ENCODE results near the gene HIPK1.
"Not testable (repeated sequence)": the region's sequence is repeated elsewhere in the genome, so short reads cannot be mapped to it uniquely, and the experiment has no call there.

HIPK1 gene

GRCh38 chr1:113983826-113984225 lies 54.7 kb downstream of the HIPK1 start:
- no peak for DNase-seq

- peak; percentile 61 for DNase-seq
Observed at GRCh38 chr1:113984710-113985109, 55.6 kb downstream of the HIPK1 start.

GRCh38 chr1:113986802-113987201 lies 57.7 kb downstream of the HIPK1 start:
- DNase-seq: no peak

GRCh38 chr1:113987259-113987658 lies 58.1 kb downstream of the HIPK1 start:
- DNase-seq: no peak

GRCh38 chr1:113990530-113990929 lies 61.4 kb downstream of the HIPK1 start:
- DNase-seq: no peak

- no peak for DNase-seq
Observed at GRCh38 chr1:113990961-113991360, 61.8 kb downstream of the HIPK1 start.

GRCh38 chr1:113991467-113991997 lies 62.4 kb downstream of the HIPK1 start:
- DNase-seq: no peak

GRCh38 chr1:113993072-113993471 lies 63.9 kb downstream of the HIPK1 start:
- DNase-seq: no peak

GRCh38 chr1:113993766-113994165 lies 64.6 kb downstream of the HIPK1 start:
- DNase-seq: no peak

- DNase-seq: no peak
Observed at GRCh38 chr1:113995382-113995781, 66.3 kb downstream of the HIPK1 start.

GRCh38 chr1:113998361-113998760 lies 69.2 kb downstream of the HIPK1 start:
- DNase-seq: no peak

GRCh38 chr1:113999233-113999632 lies 70.1 kb downstream of the HIPK1 start:
- no peak for DNase-seq

- DNase-seq: no peak
Observed at GRCh38 chr1:113999799-114000198, 70.7 kb downstream of the HIPK1 start.

GRCh38 chr1:114000406-114000805 lies 71.3 kb downstream of the HIPK1 start:
- no peak for DNase-seq

GRCh38 chr1:114002492-114003239 lies 73.5 kb downstream of the HIPK1 start:
- no peak for DNase-seq

- no peak for DNase-seq
Observed at GRCh38 chr1:114003431-114003830, 74.3 kb downstream of the HIPK1 start.

GRCh38 chr1:114006825-114007224 lies 77.7 kb downstream of the HIPK1 start:
- DNase-seq: not testable (repeated sequence)

- no peak for DNase-seq
Observed at GRCh38 chr1:114008480-114008941, 79.4 kb downstream of the HIPK1 start.

- DNase-seq: no peak
Observed at GRCh38 chr1:114008993-114009392, 79.9 kb downstream of the HIPK1 start.

- DNase-seq: no peak
Observed at GRCh38 chr1:114009393-114009792, 80.3 kb downstream of the HIPK1 start.

- DNase-seq: no peak
Observed at GRCh38 chr1:114010433-114011184, 81.5 kb downstream of the HIPK1 start.

- DNase-seq: no peak
Observed at GRCh38 chr1:114011796-114012195, 82.7 kb downstream of the HIPK1 start.

GRCh38 chr1:114015075-114015474 lies 86.0 kb downstream of the HIPK1 start:
- DNase-seq: no peak

GRCh38 chr1:114019724-114020123 lies 90.6 kb downstream of the HIPK1 start:
- not testable (repeated sequence) for DNase-seq

All from NCI-H510A (cell line).